Measurements from ENCODE around the gene PCDHGB7.

DNA sequence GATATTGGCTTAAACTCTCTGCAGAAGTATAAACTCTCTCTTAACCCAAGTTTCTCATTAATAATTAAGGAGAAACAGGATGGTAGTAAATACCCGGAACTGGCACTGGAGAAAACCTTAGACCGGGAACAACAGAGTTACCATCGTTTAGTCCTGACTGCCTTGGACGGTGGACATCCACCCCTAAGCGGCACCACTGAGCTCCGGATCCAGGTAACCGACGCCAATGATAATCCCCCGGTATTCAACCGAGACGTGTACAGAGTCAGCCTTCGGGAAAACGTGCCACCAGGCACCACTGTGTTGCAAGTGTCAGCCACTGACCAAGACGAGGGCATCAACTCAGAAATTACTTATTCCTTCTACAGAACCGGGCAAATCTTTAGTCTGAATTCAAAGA lies 18.9 kb upstream of the PCDHGB7 start:
- TF ChIP-seq, protein P1, sequence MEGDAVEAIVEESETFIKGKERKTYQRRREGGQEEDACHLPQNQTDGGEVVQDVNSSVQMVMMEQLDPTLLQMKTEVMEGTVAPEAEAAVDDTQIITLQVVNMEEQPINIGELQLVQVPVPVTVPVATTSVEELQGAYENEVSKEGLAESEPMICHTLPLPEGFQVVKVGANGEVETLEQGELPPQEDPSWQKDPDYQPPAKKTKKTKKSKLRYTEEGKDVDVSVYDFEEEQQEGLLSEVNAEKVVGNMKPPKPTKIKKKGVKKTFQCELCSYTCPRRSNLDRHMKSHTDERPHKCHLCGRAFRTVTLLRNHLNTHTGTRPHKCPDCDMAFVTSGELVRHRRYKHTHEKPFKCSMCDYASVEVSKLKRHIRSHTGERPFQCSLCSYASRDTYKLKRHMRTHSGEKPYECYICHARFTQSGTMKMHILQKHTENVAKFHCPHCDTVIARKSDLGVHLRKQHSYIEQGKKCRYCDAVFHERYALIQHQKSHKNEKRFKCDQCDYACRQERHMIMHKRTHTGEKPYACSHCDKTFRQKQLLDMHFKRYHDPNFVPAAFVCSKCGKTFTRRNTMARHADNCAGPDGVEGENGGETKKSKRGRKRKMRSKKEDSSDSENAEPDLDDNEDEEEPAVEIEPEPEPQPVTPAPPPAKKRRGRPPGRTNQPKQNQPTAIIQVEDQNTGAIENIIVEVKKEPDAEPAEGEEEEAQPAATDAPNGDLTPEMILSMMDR (IDR thresholded peaks at IDR 0.05; ENCODE audit: poor library complexity, severe bottlenecking) = no peak
- TF ChIP-seq EZH2 (IDR thresholded peaks at IDR 0.05; ENCODE audit: borderline replicate concordance, insufficient read depth, low read length, poor library complexity, severe bottlenecking) (no peak), TAF1 (IDR thresholded peaks at IDR 0.05; ENCODE audit: low read depth) (no peak), EP300 (conservative IDR thresholded peaks at IDR 0.05; ENCODE audit: poor library complexity, severe bottlenecking) (no peak), POLR2AphosphoS5 (IDR thresholded peaks at IDR 0.05) (no peak)
- TF ChIP-seq, protein P2, sequence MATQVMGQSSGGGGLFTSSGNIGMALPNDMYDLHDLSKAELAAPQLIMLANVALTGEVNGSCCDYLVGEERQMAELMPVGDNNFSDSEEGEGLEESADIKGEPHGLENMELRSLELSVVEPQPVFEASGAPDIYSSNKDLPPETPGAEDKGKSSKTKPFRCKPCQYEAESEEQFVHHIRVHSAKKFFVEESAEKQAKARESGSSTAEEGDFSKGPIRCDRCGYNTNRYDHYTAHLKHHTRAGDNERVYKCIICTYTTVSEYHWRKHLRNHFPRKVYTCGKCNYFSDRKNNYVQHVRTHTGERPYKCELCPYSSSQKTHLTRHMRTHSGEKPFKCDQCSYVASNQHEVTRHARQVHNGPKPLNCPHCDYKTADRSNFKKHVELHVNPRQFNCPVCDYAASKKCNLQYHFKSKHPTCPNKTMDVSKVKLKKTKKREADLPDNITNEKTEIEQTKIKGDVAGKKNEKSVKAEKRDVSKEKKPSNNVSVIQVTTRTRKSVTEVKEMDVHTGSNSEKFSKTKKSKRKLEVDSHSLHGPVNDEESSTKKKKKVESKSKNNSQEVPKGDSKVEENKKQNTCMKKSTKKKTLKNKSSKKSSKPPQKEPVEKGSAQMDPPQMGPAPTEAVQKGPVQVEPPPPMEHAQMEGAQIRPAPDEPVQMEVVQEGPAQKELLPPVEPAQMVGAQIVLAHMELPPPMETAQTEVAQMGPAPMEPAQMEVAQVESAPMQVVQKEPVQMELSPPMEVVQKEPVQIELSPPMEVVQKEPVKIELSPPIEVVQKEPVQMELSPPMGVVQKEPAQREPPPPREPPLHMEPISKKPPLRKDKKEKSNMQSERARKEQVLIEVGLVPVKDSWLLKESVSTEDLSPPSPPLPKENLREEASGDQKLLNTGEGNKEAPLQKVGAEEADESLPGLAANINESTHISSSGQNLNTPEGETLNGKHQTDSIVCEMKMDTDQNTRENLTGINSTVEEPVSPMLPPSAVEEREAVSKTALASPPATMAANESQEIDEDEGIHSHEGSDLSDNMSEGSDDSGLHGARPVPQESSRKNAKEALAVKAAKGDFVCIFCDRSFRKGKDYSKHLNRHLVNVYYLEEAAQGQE (IDR thresholded peaks at IDR 0.05; ENCODE audit: borderline replicate concordance) = no peak

Data from neural cell (in vitro differentiated cells).